ENCODE results near the gene FAM174B.

Gene FAM174B

DNA sequence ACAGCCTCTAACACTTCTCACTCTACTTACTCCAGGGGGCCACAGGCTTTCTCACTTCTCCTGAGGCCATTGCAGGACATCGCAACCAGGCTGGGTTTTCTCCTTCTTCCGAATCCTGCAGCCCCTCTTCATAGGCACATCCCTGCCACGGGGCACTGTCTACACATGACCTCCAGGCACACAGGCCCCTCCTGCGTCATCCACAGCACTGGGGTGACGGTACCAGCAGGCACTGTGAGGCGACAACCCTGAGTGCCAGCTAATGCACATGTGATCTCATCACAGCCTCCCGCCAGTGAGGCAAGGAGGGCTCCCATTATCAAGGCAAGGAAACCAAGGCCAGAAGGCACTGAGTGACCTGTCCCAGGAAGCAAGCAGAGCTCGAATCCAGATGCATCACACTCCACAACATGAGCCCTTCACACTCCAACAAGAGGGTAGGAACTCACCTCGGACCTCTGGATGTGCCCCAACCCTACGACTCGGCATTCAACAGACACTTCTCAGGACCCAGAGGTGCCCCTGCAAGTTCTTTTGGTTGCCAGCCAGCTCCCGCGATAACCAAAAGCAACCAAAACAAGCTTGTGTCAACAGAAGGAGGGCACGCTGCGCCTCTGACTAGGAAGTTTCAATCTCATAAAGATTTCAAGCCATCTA, 16.7 kb downstream of the FAM174B start:
- DNase-seq = no peak

DNA sequence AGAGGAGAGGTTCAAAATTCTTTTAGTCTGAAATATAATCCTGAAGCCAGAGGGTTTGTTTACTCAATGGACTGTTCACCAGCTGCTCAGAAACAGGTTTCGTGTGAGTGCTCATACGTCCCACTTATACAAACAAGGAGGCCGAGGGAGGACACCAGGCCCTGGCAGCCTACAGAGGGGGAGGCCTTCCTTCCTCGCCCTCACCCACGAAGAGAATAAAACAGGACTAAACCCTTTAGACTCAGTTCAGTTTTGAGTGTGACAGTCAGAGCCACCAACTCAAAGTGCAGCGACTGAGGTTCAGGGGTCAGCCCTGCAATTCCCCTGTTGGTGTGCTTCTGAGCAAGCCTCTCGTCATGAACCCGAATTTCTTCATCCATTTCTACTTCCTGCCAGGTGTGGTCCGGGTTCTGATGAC, 17.3 kb downstream of the FAM174B start:
- no peak for DNase-seq

DNA sequence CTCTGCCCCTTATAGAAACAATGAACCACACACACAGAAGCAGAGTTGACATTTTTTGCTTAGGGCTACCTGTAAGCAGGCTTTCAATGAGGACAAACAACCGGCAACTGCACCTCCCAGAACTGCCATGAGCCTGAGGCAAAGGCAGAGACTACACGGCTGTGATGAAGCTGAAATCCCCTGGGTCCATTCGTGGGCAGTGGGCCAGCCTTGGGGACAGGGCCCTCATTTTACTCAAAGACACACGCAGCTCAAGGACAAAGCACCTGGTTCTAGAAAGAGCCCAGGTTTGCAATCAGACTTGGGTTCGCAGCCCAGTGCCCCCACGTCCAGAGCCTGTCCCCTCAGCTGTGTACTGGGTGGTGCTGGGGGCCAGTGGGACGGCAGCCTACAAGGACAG, 17.9 kb downstream of the FAM174B start:
- no peak for DNase-seq

DNA sequence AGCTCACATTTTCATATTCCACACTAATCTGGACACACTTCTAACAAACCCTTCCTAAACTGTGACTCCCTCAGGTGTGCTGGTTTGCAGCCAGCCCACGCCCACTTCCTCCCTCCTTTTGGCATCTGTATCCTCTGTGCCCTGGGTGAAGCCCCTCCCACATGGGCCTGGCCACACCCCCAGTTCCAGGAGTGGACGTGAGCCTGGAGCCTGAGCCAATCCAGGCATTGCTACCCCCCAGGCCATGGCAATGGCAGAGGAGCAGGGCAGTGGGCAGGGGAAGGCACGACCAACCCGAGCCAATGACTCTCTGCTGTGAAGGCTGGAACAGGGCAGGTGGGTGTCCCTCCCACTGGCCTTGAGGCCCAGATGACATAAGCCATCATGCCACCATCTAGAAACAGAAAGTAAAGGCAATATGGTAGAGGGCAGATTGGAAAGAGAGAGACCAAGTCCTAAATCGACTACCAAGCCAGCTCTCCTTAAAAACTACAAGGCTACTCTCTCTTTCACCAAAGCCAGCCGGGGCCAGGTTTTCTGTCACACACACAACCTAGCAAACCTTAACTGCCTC, 18.6 kb downstream of the FAM174B start:
- DNase-seq = no peak

- no peak for DNase-seq
Measured at GRCh38 chr15:92636401-92636907, 19.1 kb downstream of the FAM174B start.

DNA sequence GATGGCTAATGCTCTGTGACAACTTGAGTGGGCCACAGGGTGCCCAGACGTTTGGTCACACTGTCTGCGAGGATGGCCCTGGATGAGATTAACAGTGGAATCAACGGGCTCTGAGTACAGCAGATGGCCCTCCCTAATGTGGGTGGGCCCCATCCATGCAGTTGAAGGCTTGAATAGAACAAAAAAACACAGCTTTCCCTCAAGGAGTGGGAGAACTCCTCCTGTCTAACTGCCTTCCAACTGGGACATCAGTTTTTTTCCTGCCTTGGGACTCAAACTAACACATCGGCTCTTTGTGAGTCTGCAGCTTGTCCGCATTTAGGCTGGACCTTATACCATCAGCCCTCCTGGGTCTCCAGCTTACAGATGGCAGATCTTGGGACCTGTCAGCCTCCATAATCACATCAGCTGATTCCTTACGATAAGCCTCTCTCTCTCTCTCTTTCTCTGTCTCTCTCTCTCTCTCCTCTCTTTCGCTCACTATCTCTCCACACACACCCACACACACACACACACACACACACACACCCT, 20.8 kb downstream of the FAM174B start:
- DNase-seq = no peak

DNA sequence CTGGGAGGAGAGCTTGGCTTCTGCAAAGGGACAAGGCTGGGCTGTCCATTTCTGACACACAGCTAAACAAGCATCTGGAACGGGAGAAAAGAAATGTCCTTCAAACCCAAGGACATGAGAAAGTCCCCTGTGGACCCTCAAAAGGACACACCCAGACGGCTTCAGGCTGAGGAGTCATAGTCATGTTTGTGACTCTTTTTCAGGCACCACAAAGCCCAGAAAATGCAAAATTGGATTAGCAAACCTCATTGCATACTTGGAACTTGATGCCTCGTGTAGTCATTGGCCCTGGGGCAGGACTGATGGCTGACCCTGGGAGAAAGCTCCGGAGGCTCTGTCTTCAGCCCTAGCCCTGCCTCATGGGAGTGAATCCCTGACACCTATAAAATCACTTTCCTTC, 21.5 kb downstream of the FAM174B start:
- DNase-seq = no peak

- DNase-seq = no peak
Measured at GRCh38 chr15:92633418-92633817, 22.2 kb downstream of the FAM174B start.

DNA sequence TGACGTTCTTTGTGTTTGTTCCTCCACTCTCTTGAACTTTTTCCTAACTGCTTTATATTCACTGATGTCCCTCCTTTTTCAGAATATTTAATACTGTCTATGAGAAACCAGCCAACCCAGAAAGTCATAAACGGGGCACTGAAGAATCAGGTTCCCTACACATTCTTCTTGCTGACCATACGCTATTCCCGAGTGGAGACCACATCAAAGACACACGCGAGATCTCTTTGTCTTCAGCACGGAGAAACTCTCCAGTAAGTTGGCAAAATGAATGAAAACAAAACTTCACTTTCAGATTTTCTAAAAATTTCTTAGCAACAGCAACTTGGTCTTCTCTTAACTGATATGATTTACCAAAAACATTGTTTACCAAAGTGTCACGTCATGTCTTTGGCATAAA, 22.6 kb downstream of the FAM174B start:
- no peak for DNase-seq

GRCh38 chr15:92631721-92632120, 23.9 kb downstream of the FAM174B start:
- no peak for DNase-seq

- no peak for DNase-seq
Measured at GRCh38 chr15:92629975-92630626, 25.5 kb downstream of the FAM174B start.

DNA sequence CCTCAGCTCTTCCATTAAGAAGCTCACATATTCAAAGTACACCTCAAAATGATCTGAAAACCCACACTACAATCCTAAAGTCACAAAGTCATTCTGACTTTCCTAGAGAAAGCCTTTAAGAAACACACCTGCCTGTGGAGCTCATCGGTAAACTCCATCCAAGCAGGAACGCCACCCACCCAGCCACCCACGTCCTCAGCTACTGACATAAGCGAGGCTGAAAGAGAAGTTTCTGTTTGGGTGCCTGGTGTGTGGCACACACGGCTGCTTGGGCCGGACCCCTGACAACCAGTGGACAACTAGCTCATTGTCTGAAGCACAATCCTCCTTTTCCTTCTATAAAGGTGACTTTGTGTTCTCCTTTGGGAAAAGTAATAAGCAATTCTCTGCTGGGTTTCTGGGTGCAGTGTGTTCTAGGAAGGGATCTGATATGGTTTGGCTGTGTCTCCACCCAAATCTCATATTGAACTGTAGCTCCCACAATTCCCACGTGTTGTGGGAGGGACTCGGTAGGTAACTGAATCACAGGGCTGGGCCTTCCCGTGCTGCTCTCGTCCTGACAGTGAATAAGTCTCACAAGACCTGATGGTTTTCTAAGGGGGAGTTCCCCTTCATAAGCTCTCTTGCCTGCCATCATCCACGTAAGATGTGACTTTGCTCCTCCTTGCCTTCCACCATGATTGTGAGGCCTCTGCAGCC, 26.1 kb downstream of the FAM174B start:
- DNase-seq = no peak

GRCh38 chr15:92627014-92627413, 28.6 kb downstream of the FAM174B start:
- DNase-seq = no peak

DNA sequence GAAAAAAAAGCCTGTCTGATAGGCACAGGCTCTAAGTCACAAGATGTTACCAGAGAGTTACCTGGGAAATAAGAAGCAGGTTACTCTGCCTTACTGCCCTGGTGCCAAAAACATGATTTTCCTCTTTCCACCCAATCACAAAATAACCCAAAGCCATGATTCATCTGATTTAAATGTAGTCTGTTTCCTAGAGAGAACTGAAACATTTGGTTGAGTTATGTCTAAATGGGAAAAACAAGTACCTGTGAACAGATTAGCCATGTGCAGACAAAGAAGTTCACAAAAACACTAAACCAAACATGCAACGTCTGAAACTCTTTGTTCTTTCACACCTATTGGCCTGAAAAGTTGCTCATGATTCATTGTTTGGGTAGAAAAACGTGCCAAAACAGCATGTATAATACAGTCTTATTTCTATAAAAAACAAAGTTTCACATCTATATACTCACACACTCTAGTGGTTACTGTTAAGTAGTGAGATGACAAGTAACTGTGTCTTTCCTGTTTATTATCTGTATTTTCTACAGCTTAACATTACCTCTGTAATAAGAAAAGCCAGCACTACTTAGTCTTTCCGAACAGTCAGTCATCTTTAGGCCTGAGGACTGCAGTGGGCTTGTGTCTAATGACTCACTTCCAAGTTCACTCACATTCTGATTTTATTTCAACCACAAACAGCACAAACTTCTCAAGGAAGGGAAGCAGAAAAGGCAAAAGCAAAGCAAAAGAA, 30.2 kb downstream of the FAM174B start:
- peak; percentile 33 for DNase-seq

- DNase-seq = no peak
Measured at GRCh38 chr15:92624401-92624991, 31.1 kb downstream of the FAM174B start.

- DNase-seq = no peak
Measured at GRCh38 chr15:92623435-92623834, 32.1 kb downstream of the FAM174B start.

DNA sequence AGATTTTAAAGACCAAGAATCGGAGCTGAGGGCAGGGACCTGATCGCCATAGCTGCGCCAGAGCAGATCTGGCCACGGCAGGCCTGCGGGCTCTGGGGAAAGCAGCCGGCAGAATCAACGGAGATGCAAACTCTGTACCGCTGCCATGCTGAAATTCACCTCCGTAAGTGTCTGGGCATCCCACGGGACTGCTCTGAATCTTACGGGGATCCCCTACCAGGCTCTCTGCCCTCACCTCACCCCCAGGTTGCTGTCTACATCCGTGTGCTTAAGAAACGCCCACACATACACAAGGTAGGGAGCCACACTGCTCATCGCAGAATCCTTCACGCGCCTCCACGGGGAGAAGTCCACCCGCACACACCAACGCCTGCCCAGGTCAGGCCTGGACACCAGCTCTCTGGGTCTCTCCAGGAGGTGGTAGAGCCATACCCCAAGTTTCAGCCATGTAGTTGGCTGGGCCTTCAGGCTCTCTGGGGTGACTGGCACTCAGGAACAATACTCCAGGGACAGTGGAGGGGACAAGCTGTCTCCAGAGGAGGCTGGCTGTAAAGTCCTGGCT, 33.5 kb downstream of the FAM174B start:
- DNase-seq = no peak

- DNase-seq = no peak
Measured at GRCh38 chr15:92620991-92621390, 34.6 kb downstream of the FAM174B start.

- no peak for DNase-seq
Measured at GRCh38 chr15:92619145-92620101, 36.2 kb downstream of the FAM174B start.

Data from NCI-H226 (cell line).